Activated T-cell treated with anti-CD3 and anti-CD28 coated beads for 24 hours (primary cell): ENCODE data around the gene CPSF4.
"Not testable (repeated sequence)": the region's sequence is repeated elsewhere in the genome, so short reads cannot be mapped to it uniquely, and the experiment has no call there.

Experiments used
- DNase-seq: peaks from one replicate; pipeline ENCODE4 v3.0.0-alpha.2; 2020; ENCODE audit warnings: low read depth

CPSF4 gene

GRCh38 chr7:99493823-99494222 lies 55.1 kb downstream of the CPSF4 start:
- no peak for DNase-seq

GRCh38 chr7:99497766-99498545 lies 59.2 kb downstream of the CPSF4 start:
- no peak for DNase-seq

- no peak for DNase-seq
Observed at GRCh38 chr7:99498546-99498944, 59.8 kb downstream of the CPSF4 start.

GRCh38 chr7:99499371-99499720 lies 60.6 kb downstream of the CPSF4 start:
- peak; percentile 9 for DNase-seq

- DNase-seq: peak; percentile 87
Observed at GRCh38 chr7:99499721-99500636, 61.2 kb downstream of the CPSF4 start, which contains the start of gene ZNF394. Gene ZNF394, minus strand, starts transcription at chr7:99500281. Its CDS starts 188 bp downstream, at chr7:99500093.

- DNase-seq: no peak
Observed at GRCh38 chr7:99500637-99501009, 61.9 kb downstream of the CPSF4 start.

GRCh38 chr7:99501236-99501635 lies 62.5 kb downstream of the CPSF4 start:
- not testable (repeated sequence) for DNase-seq

- no peak for DNase-seq
Observed at GRCh38 chr7:99504281-99504602, 65.5 kb downstream of the CPSF4 start.

- peak; percentile 94 for DNase-seq
Observed at GRCh38 chr7:99504603-99505323, 66.0 kb downstream of the CPSF4 start, which contains the start of gene ZKSCAN5. Gene ZKSCAN5, plus strand, starts transcription at chr7:99504662. Its CDS starts 1,383 bp downstream, at chr7:99506045.

- no peak for DNase-seq
Observed at GRCh38 chr7:99505324-99505662, 66.5 kb downstream of the CPSF4 start.
